GM12878 (cell line): Measurements from ENCODE around the gene CEBPB. TPM values are rescaled to one million over a fixed set of nuclear protein-coding genes. Genes with fewer than 3 reads are reported as not detected.

Experiments used
- ATAC-seq: fragments of 200-7000 bp; cut with Tn5 transposase; 3 replicates; pipeline ENCODE4 v1.9.1; 2020; ENCODE audit warnings: mild to moderate bottlenecking, moderate library complexity
- BruUV-seq: library from RNA; stranded (reverse); fragments of 400-500 nt; replicated peaks from 2 replicates; lab custom pipeline; 2021; lab: Mats Ljungman, UMichigan
- CTCF ChIA-PET: fragments of 300-600 bp; sonication (Branson Sonifier 250); formaldehyde crosslinking; extraction: SDS; loops from one replicate; lab custom pipeline; 2021; ENCODE audit warnings: inconsistent platforms; lab: Yijun Ruan, JAX
- POLR2A ChIA-PET: fragments of 350-600 bp; formaldehyde crosslinking; extraction: SDS; loops from one replicate; lab custom pipeline; 2021; ENCODE audit warnings: inconsistent platforms; lab: Charles Lee
- RAD21 ChIA-PET: fragments of 300-600 bp; sonication (Branson Sonifier 250); formaldehyde crosslinking; loops from one replicate; lab custom pipeline; 2023; ENCODE audit warnings: antibody characterized with exemption; ENCODE audit not compliant: unreplicated experiment; lab: Charles Lee
- SMC1A ChIA-PET: fragments of 300-600 bp; sonication (Branson Sonifier 250); formaldehyde crosslinking; loops from one replicate; lab custom pipeline; 2023; ENCODE audit not compliant: unreplicated experiment, uncharacterized antibody; lab: Charles Lee
- DNase-seq: peaks from one replicate; pipeline ENCODE4 v3.0.0-alpha.2; 2011; ENCODE audit warnings: low read depth, low spot score
- FAIRE-seq: peaks from 3 replicates; lab custom pipeline; 2011; peaks lifted over from hg19 to GRCh38; lab: Jason Lieb, UNC
- H2AFZ ChIP-seq: 2 replicates; pipeline ENCODE4 v1.6.0; 2011; ENCODE audit warnings: low read depth, low read length, control low read depth; ENCODE audit not compliant: control insufficient read depth
- H3K27ac ChIP-seq: 2 replicates; pipeline ENCODE4 v1.5.1; 2011; ENCODE audit warnings: control low read depth; ENCODE audit not compliant: control insufficient read depth, insufficient read depth
- H3K27me3 ChIP-seq, 2 experiments: replicated peaks in 1 of 2; 2 replicates each; pipeline versions ENCODE4 v1.6.0 to v1.6.1; 2011; ENCODE audit warnings: low read length in 1 of 2; ENCODE audit not compliant: control insufficient read depth in 2 of 2, insufficient read depth in 2 of 2
- H3K36me3 ChIP-seq, 2 experiments: 2 replicates each; pipeline ENCODE4 v1.5.1; 2011; ENCODE audit warnings: low read length in 1 of 2; ENCODE audit not compliant: control insufficient read depth in 2 of 2, insufficient read depth in 2 of 2
- H3K4me1 ChIP-seq: 2 replicates; pipeline ENCODE4 v1.6.1; 2011; ENCODE audit warnings: mild to moderate bottlenecking, low read length, moderate library complexity, mixed read lengths; ENCODE audit not compliant: control insufficient read depth, insufficient read depth
- H3K4me2 ChIP-seq: 2 replicates; pipeline ENCODE4 v1.6.0; 2011; ENCODE audit warnings: control low read depth; ENCODE audit not compliant: control insufficient read depth, insufficient read depth
- H3K4me3 ChIP-seq: fragments of 200-600 bp; sonication (generic); 2 replicates; pipeline ENCODE4 v1.5.1; 2016
- H3K79me2 ChIP-seq: 2 replicates; pipeline ENCODE4 v1.6.0; 2011; ENCODE audit warnings: low read length; ENCODE audit not compliant: control insufficient read depth, insufficient read depth
- H3K9ac ChIP-seq: 2 replicates; pipeline ENCODE4 v1.8.0; 2011; ENCODE audit warnings: low read length, control low read depth, mixed read lengths; ENCODE audit not compliant: control insufficient read depth, insufficient read depth
- H3K9me3 ChIP-seq: replicated peaks from 3 replicates; pipeline ENCODE4 v1.5.1; 2011; ENCODE audit warnings: mild to moderate bottlenecking, low read length; ENCODE audit not compliant: control insufficient read depth, insufficient read depth
- H4K20me1 ChIP-seq: 2 replicates; pipeline ENCODE4 v1.6.0; 2011; ENCODE audit not compliant: control insufficient read depth, insufficient read depth
- ATF7 ChIP-seq: fragments of 450-650 bp; IDR thresholded peaks from 2 replicates; pipeline ENCODE4 v1.6.1; 2016; ENCODE audit warnings: low read depth, mild to moderate bottlenecking
- KAT2A ChIP-seq: conservative IDR thresholded peaks from 2 replicates; pipeline ENCODE4 v1.6.1; 2011; ENCODE audit warnings: low read depth, low read length; ENCODE audit not compliant: control insufficient read depth
- MLLT1 ChIP-seq: fragments of 450-650 bp; IDR thresholded peaks from 2 replicates; pipeline ENCODE4 v1.6.1; 2016; ENCODE audit warnings: mild to moderate bottlenecking
- POLR2A ChIP-seq: IDR thresholded peaks from 2 replicates; pipeline ENCODE4 v1.6.1; 2011; ENCODE audit warnings: low read depth, mild to moderate bottlenecking, low read length
- RAD51 ChIP-seq: fragments of 450-650 bp; IDR thresholded peaks from 2 replicates; pipeline ENCODE4 v1.6.1; 2016; ENCODE audit warnings: moderate library complexity, mild to moderate bottlenecking, inconsistent platforms
- SMARCA5 ChIP-seq: fragments of 450-650 bp; IDR thresholded peaks from 2 replicates; pipeline ENCODE4 v1.6.1; 2017; ENCODE audit warnings: mild to moderate bottlenecking
- ZNF274 ChIP-seq: IDR thresholded peaks from one replicate; pipeline ENCODE4 v1.8.0; 2011; ENCODE audit not compliant: insufficient read length, insufficient read depth
- WGBS: methylation state at CpG from one replicate; pipeline ENCODE4 v1.1.6; 2016; ENCODE audit warnings: low lambda C conversion rate; ENCODE audit not compliant: insufficient replicate concordance, insufficient coverage; ENCODE audit errors: missing lambda C conversion rate; 5-methylcytosine and 5-hydroxymethylcytosine counted together
- in situ Hi-C: fragments of 300-500 bp; cut with MboI; formaldehyde crosslinking; loops from 9 replicates; pipeline ENCODE4 v1.14.3; 2018; ENCODE audit warnings: mixed read lengths
- intact Hi-C: fragments of 100-400 bp; cut with micrococcal nuclease; formaldehyde crosslinking; loops from one replicate; pipeline ENCODE4 v1.14.2; 2022; ENCODE audit not compliant: unreplicated experiment
- polyA plus RNA-seq, 11 experiments: library from polyadenylated mRNA; depleted of rRNA in 4 of 11; unstranded in 6 of 11; stranded (reverse) in 5 of 11; fragments of >200 nt; fragmentation: Nextera tagmentation in 4 of 11; fragmentation: Illumina TruSeq in 1 of 11; extraction: Ambion mirVana in 4 of 11; extraction: Trizol in 1 of 11; gene quantifications; 1 replicate in 1 of 11; 2 replicates in 10 of 11; pipeline versions ENCODE4 v1.2.1 to v1.2.3, GENCODE V29; 2011 to 2016; ENCODE audit warnings: inconsistent platforms in 2 of 11, missing spikeins in 2 of 11, low read depth in 1 of 11
- total RNA-seq, 4 experiments: library from RNA; depleted of rRNA in 3 of 4; stranded (reverse); fragments of >200 nt in 3 of 4; fragmentation: Illumina TruSeq in 1 of 4; extraction: Trizol in 1 of 4; gene quantifications; 2 replicates each; pipeline versions ENCODE4 v1.2.1 to v1.2.3, GENCODE V29; 2013 to 2021
- TF ChIP-seq, protein P1 (sequence below): IDR thresholded peaks from 2 replicates; pipeline ENCODE4 v1.6.1; 2011; ENCODE audit warnings: low read depth, low read length, improper control_type of control experiment, borderline replicate concordance

The CEBPB gene
- total and polyA plus RNA-seq, 10 of the 15 experiments (the other 5 are each of a cell fraction or from before 2014, with no cell fraction given): 0.18 to 8.8 (median 1.6) TPM

- DNase-seq (no peak), ATAC-seq (no peak), FAIRE-seq (no peak)
- Histone ChIP-seq H3K9ac (no peak overlapping the region), H4K20me1 (no peaks in the 10 kb centered on the region), H3K27me3 (peaks cover 0 to 1% of the 10 kb centered on the region in 2 experiments; a peak in 2 of 4 replicates), H3K79me2 (no peaks in the 10 kb centered on the region), H2AFZ (no peak overlapping the region), H3K27ac (no peak overlapping the region), H3K36me3 (no peaks in the 10 kb centered on the region), H3K4me2 (no peak overlapping the region), H3K4me1 (no peaks in the 10 kb centered on the region), H3K4me3 (no peak overlapping the region), H3K9me3 (no peaks in the 10 kb centered on the region; the same call in 2 of the 3 replicates)
- intact Hi-C loops (no loop called here), in situ Hi-C loops (no loop called here)
- TF ChIP-seq RAD51 (no peak), SMARCA5 (no peak), POLR2A (no peak), KAT2A (no peak), ZNF274 (no peak), ATF7 (no peak), MLLT1 (no peak)
- TF ChIP-seq, protein P1, sequence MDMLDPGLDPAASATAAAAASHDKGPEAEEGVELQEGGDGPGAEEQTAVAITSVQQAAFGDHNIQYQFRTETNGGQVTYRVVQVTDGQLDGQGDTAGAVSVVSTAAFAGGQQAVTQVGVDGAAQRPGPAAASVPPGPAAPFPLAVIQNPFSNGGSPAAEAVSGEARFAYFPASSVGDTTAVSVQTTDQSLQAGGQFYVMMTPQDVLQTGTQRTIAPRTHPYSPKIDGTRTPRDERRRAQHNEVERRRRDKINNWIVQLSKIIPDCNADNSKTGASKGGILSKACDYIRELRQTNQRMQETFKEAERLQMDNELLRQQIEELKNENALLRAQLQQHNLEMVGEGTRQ: no peak
- no TSS peak for BruUV-seq
- ChIA-PET RAD21 (no interaction called here), CTCF (no interaction called here), SMC1A (no interaction called here), POLR2A (no interaction called here)
- WGBS: 49% methylated on average over 10 of the region's 10 CpGs
Measured at GRCh38 chr20:50229156-50229607, 38.6 kb downstream of the CEBPB start.
